Activated T-helper 1 cell treated with anti-CD3 and anti-CD28 coated beads, Interleukin-12 subunit alpha, Interleukin-12 subunit beta, Interleukin-2, Interleukin-4 antibody, amounts not matched to agents 30 ng/mL and 10 ng/mL and 1 ng/mL, durations not matched to agents 14 hours and 24 hours and 36 hours (primary cell): Measurements from ENCODE around the gene BRAP. TPM values are rescaled to one million over a fixed set of nuclear protein-coding genes. Genes with fewer than 3 reads are reported as not detected.
"Not testable (repeated sequence)": the region's sequence is repeated elsewhere in the genome, so short reads cannot be mapped to it uniquely, and the experiment has no call there.

Experiments
- DNase-seq: peaks from one replicate; pipeline ENCODE4 v3.0.0; 2021; ENCODE audit warnings: low spot score
- H3K27ac Mint-ChIP-seq: one replicate; pipeline ENCODE4 v1.8.0; 2021; ENCODE audit warnings: mild to moderate bottlenecking, mixed read lengths
- H3K27me3 Mint-ChIP-seq: one replicate; pipeline ENCODE4 v1.8.0; 2022; ENCODE audit warnings: mild to moderate bottlenecking, moderate library complexity, mixed read lengths; ENCODE audit not compliant: insufficient read depth
- H3K36me3 Mint-ChIP-seq: one replicate; pipeline ENCODE4 v1.8.0; 2021; ENCODE audit warnings: low read depth, mixed read lengths
- H3K4me1 Mint-ChIP-seq: one replicate; pipeline ENCODE4 v1.8.0; 2021; ENCODE audit warnings: low read depth, mixed read lengths
- H3K4me3 Mint-ChIP-seq: one replicate; pipeline ENCODE4 v1.8.0; 2021; ENCODE audit warnings: mild to moderate bottlenecking, moderate library complexity, mixed read lengths
- H3K9me3 Mint-ChIP-seq: one replicate; pipeline ENCODE4 v1.8.0; 2021; ENCODE audit warnings: mixed read lengths
- intact Hi-C: fragments of 100-400 bp; cut with micrococcal nuclease; formaldehyde crosslinking; loops from one replicate; pipeline ENCODE4 v1.15.1; 2024
- total RNA-seq: library from RNA; stranded (reverse); gene quantifications from 2 replicates; pipeline ENCODE4 v1.2.3, GENCODE V29; 2022

The BRAP gene
- total RNA-seq, 1 donor from 2014 or later: 22.1 TPM

- H3K9me3 Mint-ChIP-seq: no peaks in the 10 kb centered on the region
- H3K36me3 Mint-ChIP-seq: no peaks in the 10 kb centered on the region
- no peaks in the 10 kb centered on the region for H3K4me1 Mint-ChIP-seq
- no peak overlapping the region for H3K27ac Mint-ChIP-seq
- H3K4me3 Mint-ChIP-seq: no peak overlapping the region
- intact Hi-C loops: no loop called here
- peaks cover 3% of the 10 kb centered on the region for H3K27me3 Mint-ChIP-seq
- DNase-seq: no peak
Observed at GRCh38 chr12:111626230-111626629, 59.5 kb downstream of the BRAP start.

GRCh38 chr12:111624540-111624939 lies 61.2 kb downstream of the BRAP start:
- Mint-ChIP-seq H3K27ac (no peak overlapping the region), H3K4me3 (no peak overlapping the region), H3K9me3 (no peaks in the 10 kb centered on the region), H3K4me1 (no peaks in the 10 kb centered on the region), H3K27me3 (peaks cover 5% of the 10 kb centered on the region), H3K36me3 (no peaks in the 10 kb centered on the region)
- intact Hi-C loops: no loop called here
- DNase-seq: no peak

- H3K9me3 Mint-ChIP-seq, H3K27me3 Mint-ChIP-seq, DNase-seq, H3K27ac Mint-ChIP-seq, H3K36me3 Mint-ChIP-seq, intact Hi-C loops, H3K4me3 Mint-ChIP-seq, H3K4me1 Mint-ChIP-seq: not testable (repeated sequence)
Observed at GRCh38 chr12:111617841-111618240, 67.9 kb downstream of the BRAP start.

- Mint-ChIP-seq H3K4me1 (no peaks in the 10 kb centered on the region), H3K27me3 (peaks cover 2% of the 10 kb centered on the region), H3K9me3 (no peaks in the 10 kb centered on the region), H3K36me3 (no peaks in the 10 kb centered on the region), H3K4me3 (no peak overlapping the region), H3K27ac (no peak overlapping the region)
- intact Hi-C loops: no loop called here
- no peak for DNase-seq
Observed at GRCh38 chr12:111616177-111616623, 69.6 kb downstream of the BRAP start.

GRCh38 chr12:111607239-111607638 lies 78.5 kb downstream of the BRAP start:
- no peaks in the 10 kb centered on the region for H3K36me3 Mint-ChIP-seq
- peaks cover 3% of the 10 kb centered on the region for H3K27me3 Mint-ChIP-seq
- H3K9me3 Mint-ChIP-seq: no peaks in the 10 kb centered on the region
- H3K4me3 Mint-ChIP-seq: no peak overlapping the region
- H3K27ac Mint-ChIP-seq: no peak overlapping the region
- intact Hi-C loops: no loop called here
- H3K4me1 Mint-ChIP-seq: no peaks in the 10 kb centered on the region
- no peak for DNase-seq

GRCh38 chr12:111606767-111607230 lies 79.0 kb downstream of the BRAP start:
- intact Hi-C loops: no loop called here
- no peak overlapping the region for H3K27ac Mint-ChIP-seq

GRCh38 chr12:111605911-111606766 lies 79.6 kb downstream of the BRAP start:
- intact Hi-C loops: no loop called here
- Mint-ChIP-seq H3K9me3 (no peaks in the 10 kb centered on the region), H3K4me3 (no peak overlapping the region), H3K27ac (no peak overlapping the region), H3K27me3 (peaks cover 3% of the 10 kb centered on the region), H3K4me1 (no peaks in the 10 kb centered on the region), H3K36me3 (no peaks in the 10 kb centered on the region)
- DNase-seq: no peak

More at GRCh38 chr12:111606767-111607230, 79.0 kb downstream of the BRAP start:
- Mint-ChIP-seq H3K36me3 (no peaks in the 10 kb centered on the region), H3K4me1 (no peaks in the 10 kb centered on the region), H3K27me3 (peaks cover 3% of the 10 kb centered on the region), H3K4me3 (no peak overlapping the region), H3K9me3 (no peaks in the 10 kb centered on the region)
- DNase-seq: no peak

- H3K36me3 Mint-ChIP-seq, H3K9me3 Mint-ChIP-seq, H3K27ac Mint-ChIP-seq, intact Hi-C loops, H3K27me3 Mint-ChIP-seq, H3K4me1 Mint-ChIP-seq, H3K4me3 Mint-ChIP-seq, DNase-seq: not testable (repeated sequence)
Observed at GRCh38 chr12:111602857-111603256, 82.9 kb downstream of the BRAP start.

- H3K36me3 Mint-ChIP-seq: no peaks in the 10 kb centered on the region
- no peak for DNase-seq
- H3K27me3 Mint-ChIP-seq: peaks cover 3% of the 10 kb centered on the region
- H3K4me3 Mint-ChIP-seq: no peak overlapping the region
- H3K27ac Mint-ChIP-seq: no peak overlapping the region
- peaks cover 9% of the 10 kb centered on the region for H3K4me1 Mint-ChIP-seq
- H3K9me3 Mint-ChIP-seq: no peaks in the 10 kb centered on the region
- intact Hi-C loops: no loop called here
Observed at GRCh38 chr12:111602348-111602747, 83.4 kb downstream of the BRAP start.

GRCh38 chr12:111600986-111601385 lies 84.8 kb downstream of the BRAP start:
- H3K27ac Mint-ChIP-seq, H3K4me3 Mint-ChIP-seq, H3K27me3 Mint-ChIP-seq, H3K9me3 Mint-ChIP-seq, DNase-seq, H3K36me3 Mint-ChIP-seq, intact Hi-C loops: not testable (repeated sequence)
- H3K4me1 Mint-ChIP-seq: peaks cover 23% of the 10 kb centered on the region

GRCh38 chr12:111600205-111600642 lies 85.5 kb downstream of the BRAP start:
- no peaks in the 10 kb centered on the region for H3K27me3 Mint-ChIP-seq
- peak overlapping the region; percentile 68 for H3K27ac Mint-ChIP-seq
- no peak for DNase-seq

GRCh38 chr12:111599453-111600204 lies 86.1 kb downstream of the BRAP start:
- Mint-ChIP-seq H3K27me3 (no peaks in the 10 kb centered on the region), H3K36me3 (peaks cover 4% of the 10 kb centered on the region), H3K4me3 (peak overlapping the region; percentile 79), H3K27ac (peak overlapping the region; percentile 68), H3K4me1 (peaks cover 30% of the 10 kb centered on the region), H3K9me3 (no peaks in the 10 kb centered on the region)
- intact Hi-C loops: loop anchor here (1.0 to 5.0 kb wide), 7 partner anchors 53 to 528 kb away; partner anchors contain the start of genes ERP29, MAPKAPK5, SH2B3 and TMEM116
- peak; percentile 80 for DNase-seq

More at GRCh38 chr12:111600205-111600642, 85.5 kb downstream of the BRAP start:
- Mint-ChIP-seq H3K36me3 (peaks cover 3% of the 10 kb centered on the region), H3K9me3 (no peaks in the 10 kb centered on the region), H3K4me1 (peaks cover 24% of the 10 kb centered on the region), H3K4me3 (peak overlapping the region; percentile 79)
- intact Hi-C loops: no loop called here
